Measurements from ENCODE around the gene NHEJ1. TPM values are rescaled to one million over a fixed set of nuclear protein-coding genes. Genes with fewer than 3 reads are reported as not detected.
A peak's percentile ranks its signal among the peaks of the same experiment; 100 is the strongest.

The NHEJ1 gene
- total RNA-seq, 4 donors from 2014 or later, result 8.6 to 13.8 (median 11.9) TPM

DNA sequence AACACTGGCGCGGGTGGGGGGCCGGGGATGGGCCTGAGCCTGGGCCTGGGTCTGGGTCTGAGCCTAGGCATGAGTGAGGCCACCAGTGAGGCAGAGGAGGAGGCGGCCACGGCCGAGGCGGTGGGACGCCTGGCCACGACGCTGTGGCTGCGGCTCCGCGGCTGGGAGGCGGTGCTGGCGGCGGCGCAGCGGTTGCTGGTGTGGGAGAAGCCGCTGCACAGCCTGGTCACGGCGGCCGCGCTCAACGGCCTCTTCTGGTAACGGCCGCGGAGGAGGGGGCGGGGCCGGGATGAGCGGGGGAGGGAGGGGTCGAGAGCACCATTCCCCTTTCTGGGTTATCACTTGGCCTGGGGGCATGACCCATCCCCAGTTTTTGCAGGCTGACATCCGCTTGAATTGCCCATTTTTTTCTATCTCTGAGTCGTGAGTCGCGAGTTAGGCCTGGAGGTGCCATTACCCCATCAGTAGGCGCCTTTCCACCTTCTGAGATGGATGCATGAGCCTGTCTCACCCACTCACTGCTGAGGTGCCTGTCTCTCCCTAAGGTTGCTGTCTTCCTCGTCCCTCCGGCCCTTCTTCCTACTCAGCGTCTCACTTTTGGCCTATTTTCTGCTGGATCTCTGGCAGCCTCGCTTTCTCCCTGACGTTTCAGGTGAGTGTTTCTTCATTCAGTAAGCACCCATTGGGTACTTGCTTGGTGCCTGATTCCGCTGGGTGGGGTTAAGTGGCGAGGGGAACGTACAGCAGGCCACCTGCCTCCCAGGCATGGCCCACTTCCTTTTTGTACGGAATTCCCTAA is 18.0 kb upstream of the NHEJ1 start:
- no peak for TF ChIP-seq POLR2A (IDR thresholded peaks at IDR 0.05)
- TF ChIP-seq, protein P1, sequence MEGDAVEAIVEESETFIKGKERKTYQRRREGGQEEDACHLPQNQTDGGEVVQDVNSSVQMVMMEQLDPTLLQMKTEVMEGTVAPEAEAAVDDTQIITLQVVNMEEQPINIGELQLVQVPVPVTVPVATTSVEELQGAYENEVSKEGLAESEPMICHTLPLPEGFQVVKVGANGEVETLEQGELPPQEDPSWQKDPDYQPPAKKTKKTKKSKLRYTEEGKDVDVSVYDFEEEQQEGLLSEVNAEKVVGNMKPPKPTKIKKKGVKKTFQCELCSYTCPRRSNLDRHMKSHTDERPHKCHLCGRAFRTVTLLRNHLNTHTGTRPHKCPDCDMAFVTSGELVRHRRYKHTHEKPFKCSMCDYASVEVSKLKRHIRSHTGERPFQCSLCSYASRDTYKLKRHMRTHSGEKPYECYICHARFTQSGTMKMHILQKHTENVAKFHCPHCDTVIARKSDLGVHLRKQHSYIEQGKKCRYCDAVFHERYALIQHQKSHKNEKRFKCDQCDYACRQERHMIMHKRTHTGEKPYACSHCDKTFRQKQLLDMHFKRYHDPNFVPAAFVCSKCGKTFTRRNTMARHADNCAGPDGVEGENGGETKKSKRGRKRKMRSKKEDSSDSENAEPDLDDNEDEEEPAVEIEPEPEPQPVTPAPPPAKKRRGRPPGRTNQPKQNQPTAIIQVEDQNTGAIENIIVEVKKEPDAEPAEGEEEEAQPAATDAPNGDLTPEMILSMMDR (IDR thresholded peaks at IDR 0.05), result no peak

DNA sequence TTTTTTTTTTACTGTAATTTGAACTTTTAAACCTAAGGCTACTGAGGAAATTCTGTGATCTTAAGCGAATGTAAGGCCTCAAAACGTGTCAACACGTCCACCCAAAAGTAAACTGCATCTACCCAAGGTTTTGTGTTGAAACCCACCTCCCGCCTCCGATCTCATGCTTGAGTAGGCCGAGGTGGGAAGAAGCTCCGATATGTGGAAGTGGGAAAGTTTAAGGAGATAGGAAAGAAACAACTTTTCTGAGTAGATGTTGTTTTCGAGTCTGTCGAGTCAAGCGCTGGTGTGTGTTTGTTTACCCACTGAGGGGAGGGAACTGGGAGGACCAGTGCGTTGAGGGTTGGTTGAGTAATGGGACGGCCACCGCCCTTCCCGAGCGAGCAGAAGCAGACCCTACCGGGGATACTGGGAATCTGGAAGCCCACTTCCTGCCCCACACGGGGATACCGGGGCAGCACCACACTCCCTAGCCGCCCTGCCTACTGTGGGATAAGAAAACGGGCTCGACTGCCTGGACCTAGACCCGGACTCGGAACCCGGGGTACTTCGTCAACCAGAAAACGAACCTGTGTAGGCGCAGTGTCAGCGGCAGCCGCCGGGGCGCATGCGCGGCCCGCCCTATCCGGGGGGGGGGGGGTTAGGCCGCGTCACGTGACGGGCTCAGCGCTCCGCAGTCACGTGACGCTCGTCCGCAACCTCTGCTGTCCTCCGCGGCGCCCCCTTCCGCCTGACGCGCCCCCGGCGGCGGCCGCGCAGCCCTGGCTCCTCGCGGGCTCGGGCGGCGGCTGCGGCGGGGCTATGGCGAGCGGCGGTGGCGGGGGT is 17.1 kb upstream of the NHEJ1 start, which contains the start of gene RETREG2:
Gene RETREG2, plus strand, starts transcription at position 724 of the 825 bp plus-strand sequence. Its CDS starts 78 bp downstream, at position 802.
- Histone ChIP-seq H3K4me1 (peaks cover 21 to 25% of the 10 kb centered on the region in 2 donors), H3K27me3 (no peaks in the 10 kb centered on the region), H3K9me3 (no peaks in the 10 kb centered on the region), H3K27ac (peak within 1 kb of the TSS; percentile 98 to 99 (median 98)), H3K36me3 (peaks cover 50 to 55% of the 10 kb centered on the region in 2 donors), H3K4me3 (replicated peaks in 1 of 3) (peak within 1 kb of the TSS; percentile 56 to 97 (median 85))
- peak; percentile 91 to 93 for TF ChIP-seq POLR2A (IDR thresholded peaks at IDR 0.05)
- TF ChIP-seq, protein P1 (IDR thresholded peaks at IDR 0.05), result peak in 3 of 6 experiments; percentile 36 to 50 (median 50)
- peak; percentile 78 to 87 for DNase-seq
- WGBS, 2 donors, result 0% methylated on average over 18 to 20 of the region's 67 CpGs
- intact Hi-C loops (cut with DNase I), result loop anchor here (5.0 kb wide), 1 partner anchor 35 kb away; no protein-coding TSS in a partner anchor

More for the DNA sequence above, 18.0 kb upstream of the NHEJ1 start:
- peak overlapping the region; percentile 40 to 97 (median 56) for H3K4me3 ChIP-seq (replicated peaks in 1 of 3)
- peaks cover 50 to 54% of the 10 kb centered on the region in 2 donors for H3K36me3 ChIP-seq
- H3K9me3 ChIP-seq, result no peaks in the 10 kb centered on the region
- DNase-seq, result peak; percentile 60 to 69
- peak overlapping the region; percentile 98 to 99 (median 98) for H3K27ac ChIP-seq
- no peaks in the 10 kb centered on the region for H3K27me3 ChIP-seq
- H3K4me1 ChIP-seq, result peaks cover 21 to 25% of the 10 kb centered on the region in 2 donors
- intact Hi-C loops (cut with DNase I), result loop anchor here (5.0 kb wide), 1 partner anchor 34 kb away; no protein-coding TSS in a partner anchor
- WGBS, 2 donors, result 4% methylated on average over 14 to 36 of the region's 45 CpGs

DNA sequence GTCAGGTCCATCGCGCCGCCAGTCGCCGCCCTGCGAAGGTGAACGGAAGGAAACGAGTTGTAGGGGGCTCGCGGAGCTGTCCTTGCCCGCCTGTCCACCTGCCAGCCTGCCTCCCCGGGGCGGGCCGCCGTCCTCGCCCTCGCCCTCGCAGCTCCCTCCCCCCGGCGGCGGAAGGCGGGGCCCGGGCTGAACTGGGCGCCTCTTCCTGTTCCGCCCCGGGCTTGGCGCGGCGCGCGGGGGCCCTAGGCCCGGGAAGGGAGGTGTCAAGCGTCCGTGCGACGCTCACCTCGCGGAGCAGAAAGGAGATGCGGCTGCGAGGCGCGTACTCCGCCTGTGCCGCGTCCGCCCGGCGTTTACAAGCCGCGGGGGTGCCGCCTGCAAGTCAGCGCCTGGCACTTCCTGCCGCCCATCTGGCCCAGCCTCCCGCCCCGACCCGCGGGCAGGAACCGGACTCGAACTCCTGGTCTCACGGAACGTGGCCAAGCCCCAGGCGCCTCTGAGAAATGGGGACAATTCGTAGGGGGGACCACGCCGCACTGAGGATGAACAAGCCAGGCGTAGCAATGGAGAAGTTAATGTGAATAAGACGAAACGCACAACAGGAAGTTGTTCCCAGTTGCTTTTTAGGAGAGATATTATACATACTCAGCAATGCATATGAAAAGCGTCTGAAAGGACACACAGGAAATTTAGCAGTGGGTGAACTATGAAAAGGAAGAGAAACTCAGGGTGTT is 16.4 kb upstream of the NHEJ1 start, which contains the start of gene CNPPD1:
Gene CNPPD1, minus strand, starts transcription at position 108 of the 734 bp plus-strand sequence. Its CDS starts 97 bp downstream, at position 11.
- DNase-seq, result peak; percentile 91 to 92
- WGBS, 2 donors, result 0 to 1% methylated on average over 9 to 44 of the region's 69 CpGs
- intact Hi-C loops (cut with DNase I), result loop anchor here (5.0 kb wide), 1 partner anchor 35 kb away; no protein-coding TSS in a partner anchor
- peak within 1 kb of the TSS; percentile 72 to 97 (median 85) for H3K4me3 ChIP-seq (replicated peaks in 1 of 3)
- H3K36me3 ChIP-seq, result peaks cover 49 to 55% of the 10 kb centered on the region in 2 donors
- peaks cover 21 to 25% of the 10 kb centered on the region in 2 donors for H3K4me1 ChIP-seq
- H3K9me3 ChIP-seq, result no peaks in the 10 kb centered on the region
- H3K27me3 ChIP-seq, result no peaks in the 10 kb centered on the region
- TF ChIP-seq, protein P1 (IDR thresholded peaks at IDR 0.05), result no peak
- TF ChIP-seq POLR2A (IDR thresholded peaks at IDR 0.05), result peak; percentile 95 to 96
- peak within 1 kb of the TSS; percentile 98 to 99 (median 98) for H3K27ac ChIP-seq

DNA sequence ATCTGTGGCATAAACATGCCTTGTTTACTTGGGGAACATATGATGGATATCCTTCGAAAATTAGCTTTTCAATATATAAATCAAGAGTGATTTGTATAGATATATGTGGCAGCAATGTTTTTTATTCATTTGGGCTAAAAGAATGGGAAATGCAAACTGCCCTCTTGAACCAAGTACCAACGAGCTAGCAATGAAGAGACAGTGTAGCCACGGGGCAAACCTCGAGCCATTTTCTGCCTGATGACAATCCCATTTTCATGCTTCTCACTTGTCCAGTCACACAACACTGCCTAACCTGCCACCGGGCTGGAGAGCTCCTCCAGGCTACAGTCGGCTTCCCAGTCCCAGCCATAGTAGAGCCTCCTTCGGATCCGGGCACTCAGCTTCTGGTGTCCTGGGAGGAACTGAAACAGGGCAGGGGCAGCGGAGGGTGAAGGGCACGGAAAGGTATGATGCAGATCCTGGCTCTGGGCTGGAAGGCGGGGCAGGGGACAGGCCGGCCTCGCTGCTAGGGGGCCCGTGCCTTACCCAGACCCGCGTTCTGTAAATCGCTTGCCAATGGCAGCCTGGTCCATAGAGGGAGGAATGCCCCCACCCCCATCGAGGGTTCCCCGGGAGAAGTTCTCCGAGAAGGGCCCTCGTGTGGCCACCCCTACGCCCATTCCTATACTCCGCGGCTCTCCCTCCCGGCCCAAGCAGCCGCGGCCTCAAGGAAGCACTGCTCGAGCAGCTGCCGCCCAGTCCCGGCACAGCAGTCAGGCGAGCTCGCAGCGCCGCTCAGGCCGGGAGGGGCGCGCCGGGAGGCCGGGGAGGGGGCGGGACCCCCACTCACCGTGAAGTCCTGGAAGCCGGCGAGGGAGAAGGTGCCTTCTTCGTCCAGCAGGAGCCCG is 15.6 kb upstream of the NHEJ1 start:
- intact Hi-C loops (cut with DNase I), result loop anchor here (5.0 kb wide), 1 partner anchor 36 kb away; no protein-coding TSS in a partner anchor
- H3K4me1 ChIP-seq, result peaks cover 21 to 30% of the 10 kb centered on the region in 2 donors
- H3K36me3 ChIP-seq, result peaks cover 41 to 47% of the 10 kb centered on the region in 2 donors

More for the DNA sequence above, 15.6 kb upstream of the NHEJ1 start:
- no peaks in the 10 kb centered on the region for H3K9me3 ChIP-seq
- WGBS, 2 donors, result 6 to 10% methylated on average over 11 to 17 of the region's 45 CpGs
- DNase-seq, result peak; percentile 81 to 82
- H3K4me3 ChIP-seq (replicated peaks in 1 of 3), result peak overlapping the region; percentile 72 to 97 (median 85)
- TF ChIP-seq, protein P1 (IDR thresholded peaks at IDR 0.05), result peak in 1 of 6 experiments; percentile 1
- TF ChIP-seq POLR2A (IDR thresholded peaks at IDR 0.05), result no peak
- peak overlapping the region; percentile 98 to 99 (median 98) for H3K27ac ChIP-seq
- no peaks in the 10 kb centered on the region for H3K27me3 ChIP-seq
